C1 segment of cervical spinal cord (tissue), 14 donors: ENCODE results near the gene EPS15.
"Not testable (repeated sequence)": the region's sequence is repeated elsewhere in the genome, so short reads cannot be mapped to it uniquely, and the experiment has no call there.

Experiments
- DNase-seq, 14 donors: peaks; one replicate each; lab custom pipeline; 2025; lab: John Stamatoyannopoulos, UW

The EPS15 gene

GRCh38 chr1:51472359-51472758, 46.7 kb downstream of the EPS15 start:
- no peak for DNase-seq

- DNase-seq = no peak
Measured at GRCh38 chr1:51469518-51469917, 49.5 kb downstream of the EPS15 start.

- no peak for DNase-seq
Measured at GRCh38 chr1:51464828-51465227, 54.2 kb downstream of the EPS15 start.

- DNase-seq = no peak
Measured at GRCh38 chr1:51463561-51463960, 55.5 kb downstream of the EPS15 start.

GRCh38 chr1:51462289-51462688, 56.8 kb downstream of the EPS15 start:
- DNase-seq = not testable (repeated sequence)

- no peak for DNase-seq
Measured at GRCh38 chr1:51454554-51454953, 64.5 kb downstream of the EPS15 start.

GRCh38 chr1:51453010-51453409, 66.1 kb downstream of the EPS15 start:
- DNase-seq = no peak

GRCh38 chr1:51448844-51449454, 70.1 kb downstream of the EPS15 start:
- DNase-seq = not testable (repeated sequence)

- no peak for DNase-seq
Measured at GRCh38 chr1:51445351-51446090, 73.5 kb downstream of the EPS15 start.

GRCh38 chr1:51444534-51445192, 74.4 kb downstream of the EPS15 start:
- DNase-seq = no peak

GRCh38 chr1:51444096-51444495, 75.0 kb downstream of the EPS15 start:
- no peak for DNase-seq

GRCh38 chr1:51443555-51443954, 75.5 kb downstream of the EPS15 start:
- no peak for DNase-seq

GRCh38 chr1:51442616-51443015, 76.5 kb downstream of the EPS15 start:
- no peak for DNase-seq

GRCh38 chr1:51442198-51442597, 76.9 kb downstream of the EPS15 start:
- no peak for DNase-seq

- no peak for DNase-seq
Measured at GRCh38 chr1:51439895-51440294, 79.2 kb downstream of the EPS15 start.

GRCh38 chr1:51439053-51439452, 80.0 kb downstream of the EPS15 start:
- DNase-seq = no peak

- DNase-seq = not testable (repeated sequence)
Measured at GRCh38 chr1:51437391-51437790, 81.7 kb downstream of the EPS15 start.

- DNase-seq = no peak
Measured at GRCh38 chr1:51435878-51436277, 83.2 kb downstream of the EPS15 start.

- no peak for DNase-seq
Measured at GRCh38 chr1:51433972-51434510, 85.0 kb downstream of the EPS15 start.

GRCh38 chr1:51433269-51433971, 85.6 kb downstream of the EPS15 start:
- no peak for DNase-seq

- DNase-seq = no peak
Measured at GRCh38 chr1:51432146-51432545, 86.9 kb downstream of the EPS15 start.

- DNase-seq = no peak
Measured at GRCh38 chr1:51427438-51427837, 91.6 kb downstream of the EPS15 start.
